C4-2B (cell line): ENCODE measurements around the gene RNLS.

Experiments
- CTCF ChIP-seq: fragments of 450-650 bp; conservative IDR thresholded peaks from 2 replicates; pipeline ENCODE4 v1.5.1; 2017; ENCODE audit warnings: mild to moderate bottlenecking
- ZFX ChIP-seq: fragments of 450-650 bp; IDR thresholded peaks from 2 replicates; pipeline ENCODE4 v1.6.1; 2017

- TF ChIP-seq CTCF, result no peak
- TF ChIP-seq ZFX, result no peak
Observed at GRCh38 chr10:88540351-88540750, 42.8 kb downstream of the RNLS start.
